WI38 (cell line): Measurements from ENCODE around the gene ING4.

Source experiments
- H3K4me3 ChIP-seq: 2 replicates; pipeline ENCODE4 v1.5.1; 2011; ENCODE audit warnings: low read depth, mild to moderate bottlenecking, control low read depth, low read length
- TF ChIP-seq, protein P1 (sequence below): IDR thresholded peaks from 2 replicates; pipeline ENCODE4 v1.5.1; 2012; ENCODE audit warnings: low read depth, mild to moderate bottlenecking, control low read depth, low read length

Gene ING4

DNA sequence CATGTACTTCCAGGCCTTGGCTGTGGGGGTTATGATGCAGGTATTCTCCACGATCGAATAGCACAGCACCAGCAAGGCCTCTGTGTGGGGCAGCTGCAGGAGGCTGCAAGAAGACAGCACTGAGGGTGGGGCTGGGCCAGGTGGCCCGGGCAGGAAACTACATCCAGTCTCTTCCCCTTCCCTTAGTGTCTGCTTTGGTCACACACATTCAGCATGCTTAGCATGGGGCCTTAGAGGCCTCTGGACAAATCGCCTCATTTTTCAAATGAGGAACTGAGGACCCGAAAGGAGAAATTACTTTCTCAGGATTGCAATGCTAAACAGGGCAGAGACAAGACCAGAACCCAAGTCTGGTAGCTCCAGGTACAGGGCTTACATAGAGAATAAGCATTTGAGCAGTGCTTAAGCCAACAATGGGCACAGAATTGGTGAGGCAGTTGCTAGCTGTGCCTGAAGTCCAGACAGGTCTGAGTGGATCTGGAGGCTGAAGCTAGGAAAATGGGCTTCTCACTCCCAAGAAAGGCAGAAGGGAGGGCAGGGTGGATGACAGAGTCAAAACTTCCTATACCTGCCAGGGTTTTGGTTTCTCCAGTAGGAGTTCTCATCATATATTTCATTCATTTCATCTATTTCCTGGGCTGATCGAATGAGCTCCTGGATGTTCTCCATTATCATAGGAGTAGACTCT is 19.2 kb downstream of the ING4 start:
- H3K4me3 ChIP-seq, result no peak overlapping the region
- TF ChIP-seq, protein P1, sequence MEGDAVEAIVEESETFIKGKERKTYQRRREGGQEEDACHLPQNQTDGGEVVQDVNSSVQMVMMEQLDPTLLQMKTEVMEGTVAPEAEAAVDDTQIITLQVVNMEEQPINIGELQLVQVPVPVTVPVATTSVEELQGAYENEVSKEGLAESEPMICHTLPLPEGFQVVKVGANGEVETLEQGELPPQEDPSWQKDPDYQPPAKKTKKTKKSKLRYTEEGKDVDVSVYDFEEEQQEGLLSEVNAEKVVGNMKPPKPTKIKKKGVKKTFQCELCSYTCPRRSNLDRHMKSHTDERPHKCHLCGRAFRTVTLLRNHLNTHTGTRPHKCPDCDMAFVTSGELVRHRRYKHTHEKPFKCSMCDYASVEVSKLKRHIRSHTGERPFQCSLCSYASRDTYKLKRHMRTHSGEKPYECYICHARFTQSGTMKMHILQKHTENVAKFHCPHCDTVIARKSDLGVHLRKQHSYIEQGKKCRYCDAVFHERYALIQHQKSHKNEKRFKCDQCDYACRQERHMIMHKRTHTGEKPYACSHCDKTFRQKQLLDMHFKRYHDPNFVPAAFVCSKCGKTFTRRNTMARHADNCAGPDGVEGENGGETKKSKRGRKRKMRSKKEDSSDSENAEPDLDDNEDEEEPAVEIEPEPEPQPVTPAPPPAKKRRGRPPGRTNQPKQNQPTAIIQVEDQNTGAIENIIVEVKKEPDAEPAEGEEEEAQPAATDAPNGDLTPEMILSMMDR, result no peak

DNA sequence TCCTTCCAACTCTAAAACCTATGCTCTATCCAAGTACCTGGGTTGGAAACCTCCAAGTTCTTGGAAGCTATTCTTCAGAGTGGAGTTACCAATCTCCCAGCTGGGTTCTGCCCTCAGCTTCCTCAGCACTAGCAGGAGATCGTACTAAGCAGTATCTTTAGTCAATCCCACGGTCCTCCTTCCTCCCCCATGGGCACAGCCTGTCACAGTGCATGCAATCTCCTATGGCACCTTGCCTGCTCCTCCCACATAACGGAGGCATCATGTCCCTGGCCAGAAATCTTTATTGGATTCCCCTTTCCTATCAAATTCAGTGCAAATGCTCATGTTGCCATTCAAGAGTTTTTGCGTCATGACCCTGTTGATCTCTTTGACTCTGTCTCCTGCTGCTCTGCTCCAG is 21.8 kb downstream of the ING4 start:
- TF ChIP-seq, protein P1, result no peak
- H3K4me3 ChIP-seq, result no peak overlapping the region

DNA sequence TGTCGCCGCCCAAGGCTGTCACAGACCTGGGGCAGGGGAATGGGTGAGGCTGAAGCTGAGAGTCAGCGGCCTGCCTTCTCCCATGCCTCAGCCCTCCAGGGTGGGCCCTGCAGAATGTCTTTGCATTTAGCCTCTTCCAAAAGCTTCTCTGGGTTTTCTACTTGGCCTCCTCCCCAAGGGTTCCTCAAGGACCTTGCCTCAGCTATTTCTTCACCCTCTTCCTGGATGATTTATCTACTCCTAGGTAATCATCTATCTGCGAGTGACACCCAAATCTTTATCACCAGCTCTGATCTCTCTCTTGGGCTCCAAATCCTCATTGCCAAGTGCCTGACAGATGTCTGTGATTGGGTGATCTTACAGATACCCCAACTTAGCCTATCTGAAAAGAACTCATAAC is 22.4 kb downstream of the ING4 start:
- TF ChIP-seq, protein P1, result no peak
- H3K4me3 ChIP-seq, result no peak overlapping the region

DNA sequence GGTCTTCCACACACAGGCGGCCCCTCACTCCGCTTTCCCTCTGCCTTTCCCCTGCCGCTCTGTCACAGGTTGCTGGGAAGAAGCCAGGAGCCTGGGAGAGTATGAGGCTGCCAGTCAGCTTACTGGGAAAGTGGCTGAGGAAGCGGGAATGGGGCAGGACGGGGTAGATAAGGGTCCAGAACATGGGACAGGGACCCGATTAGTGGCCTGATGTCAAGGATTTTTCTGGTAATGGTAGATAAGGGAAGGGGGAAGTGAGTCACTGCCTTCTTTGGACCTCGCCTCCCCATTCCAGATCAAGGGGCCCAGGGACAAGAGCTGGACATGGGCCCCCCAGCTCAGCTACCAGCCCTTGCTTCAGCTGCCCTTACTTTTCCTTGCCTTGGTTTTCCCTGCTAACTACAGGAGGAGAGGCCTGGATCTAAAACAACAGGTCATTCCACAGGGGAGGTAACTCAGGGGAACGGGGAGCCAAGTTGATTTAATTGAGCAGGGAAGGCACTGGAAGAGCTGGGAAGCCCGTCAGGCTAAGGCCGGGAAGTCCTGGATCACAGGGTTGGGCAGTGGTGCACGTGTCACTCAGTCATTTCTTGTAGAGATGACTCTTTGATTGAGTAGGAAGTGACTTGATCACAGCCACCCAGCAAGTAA is 23.6 kb downstream of the ING4 start:
- TF ChIP-seq, protein P1, result no peak
- H3K4me3 ChIP-seq, result no peak overlapping the region

DNA sequence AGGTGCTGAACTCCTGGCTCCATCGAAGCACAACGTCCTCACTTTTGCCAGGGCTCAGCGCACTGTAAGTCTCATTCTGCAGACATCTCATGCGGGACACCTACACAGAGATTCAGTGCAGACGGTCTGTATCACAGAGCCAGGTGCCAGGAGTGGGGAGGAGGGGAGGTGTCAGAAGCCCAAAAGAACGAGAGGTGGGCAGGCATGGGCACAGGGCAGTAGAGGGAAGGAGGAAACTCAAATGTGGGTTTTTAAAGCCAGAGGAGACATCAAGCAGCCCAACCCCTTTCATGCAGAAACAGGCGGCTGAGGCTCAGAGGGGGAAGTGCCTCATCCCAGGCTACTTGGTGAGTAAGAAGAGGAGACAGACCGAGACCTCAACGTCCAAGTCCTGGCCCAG is 24.6 kb downstream of the ING4 start:
- no peak overlapping the region for H3K4me3 ChIP-seq
- TF ChIP-seq, protein P1, result no peak

DNA sequence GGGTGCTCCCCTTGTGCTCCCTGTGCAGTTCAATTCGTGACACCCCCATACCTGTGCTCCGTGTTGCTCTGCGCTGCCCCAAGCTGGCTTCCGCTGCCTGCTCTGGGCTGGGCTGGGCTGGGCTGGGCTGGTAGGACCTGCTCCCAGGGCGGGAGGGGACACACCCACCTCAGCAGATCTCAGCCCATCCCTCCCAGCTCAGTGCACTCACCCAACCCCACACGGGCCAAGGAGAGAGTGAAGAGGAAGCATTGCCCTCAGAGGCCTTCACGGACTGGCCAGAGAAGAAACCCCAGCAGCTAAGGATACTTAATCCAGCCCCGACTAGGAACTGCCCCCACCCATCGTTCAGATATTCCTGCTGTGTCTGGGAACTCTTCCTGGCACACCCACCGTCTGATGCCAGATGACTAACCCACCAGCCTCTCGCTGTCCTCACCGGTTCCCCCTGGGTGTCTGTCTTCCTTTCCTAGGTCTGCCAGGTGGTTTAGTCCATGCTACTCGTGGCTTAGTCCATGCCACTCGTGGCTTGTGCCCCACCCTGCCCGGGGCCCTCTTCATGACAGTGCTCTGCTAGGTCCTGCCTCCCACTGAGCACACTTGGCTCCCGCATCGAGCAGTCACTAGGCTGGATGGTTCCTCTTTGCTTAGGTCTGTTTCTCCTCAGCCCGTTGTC is 26.9 kb downstream of the ING4 start, which contains the start of gene LPAR5:
Gene LPAR5, minus strand, starts transcription at position 104 of the 676 bp plus-strand sequence. CDS start 14,711 bp downstream, outside the sequence.
- H3K4me3 ChIP-seq, result no peak within 1 kb of the TSS
- TF ChIP-seq, protein P1, result no peak

DNA sequence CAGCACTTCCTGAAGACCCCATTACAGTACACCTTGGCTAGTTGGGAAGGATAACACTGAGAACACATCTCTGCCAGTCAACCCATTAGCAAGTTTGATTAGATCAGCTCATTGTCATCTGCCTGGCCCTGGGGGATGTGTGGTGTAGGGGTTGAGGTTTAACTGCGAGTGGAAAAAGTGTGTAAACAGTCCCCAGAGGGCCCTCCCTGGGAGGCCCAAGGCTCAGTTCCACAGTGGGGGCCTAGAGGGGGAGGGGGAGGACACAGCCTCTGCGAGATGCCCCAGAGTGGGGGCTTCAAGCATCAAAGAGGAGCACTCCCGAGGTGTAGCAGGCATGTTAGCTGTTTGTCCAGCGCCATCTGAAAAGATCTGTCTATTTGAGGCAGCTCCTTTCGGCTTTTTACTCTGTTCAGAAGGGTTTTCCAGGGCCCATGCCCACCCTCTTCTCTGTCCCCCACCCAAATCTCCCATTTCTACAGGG is 27.5 kb downstream of the ING4 start:
- no peak overlapping the region for H3K4me3 ChIP-seq
- TF ChIP-seq, protein P1, result no peak
